H1 (cell line): Measurements from ENCODE around the gene COL26A1. TPM values are rescaled to one million over a fixed set of nuclear protein-coding genes. Genes with fewer than 3 reads are reported as not detected.

Source experiments
- CTCF ChIA-PET: fragments of 300-600 bp; sonication (Branson Sonifier 250); formaldehyde crosslinking; loops from one replicate; lab custom pipeline; 2021; ENCODE audit not compliant: partially characterized antibody; lab: Charles Lee
- POLR2A ChIA-PET: fragments of 300-600 bp; sonication (Branson Sonifier 250); formaldehyde crosslinking; loops from one replicate; lab custom pipeline; 2021; ENCODE audit warnings: inconsistent platforms; ENCODE audit not compliant: partially characterized antibody; lab: Charles Lee
- DNase-seq, 2 experiments: peaks; one replicate each; pipeline versions ENCODE4 v3.0.0 to v3.0.0-alpha.2; 2010 to 2022; ENCODE audit warnings: low spot score in 2 of 2, low read depth in 1 of 2, mixed read lengths in 1 of 2
- FAIRE-seq: peaks from 2 replicates; lab custom pipeline; 2011; peaks lifted over from hg19 to GRCh38; lab: Jason Lieb, UNC
- H2AFZ ChIP-seq: 2 replicates; pipeline ENCODE4 v1.8.1; 2012; ENCODE audit warnings: low read length, inconsistent platforms
- H2AK5ac ChIP-seq: 2 replicates; pipeline ENCODE4 v1.6.1; 2013; ENCODE audit warnings: low read depth, low read length
- H2BK120ac ChIP-seq: replicated peaks from 2 replicates; pipeline ENCODE3; 2013; ENCODE audit warnings: low read depth, low read length, inconsistent platforms
- H2BK12ac ChIP-seq: 2 replicates; pipeline ENCODE4 v1.6.1; 2013; ENCODE audit warnings: low read depth, low read length
- H2BK15ac ChIP-seq: 2 replicates; pipeline ENCODE4 v1.6.1; 2013; ENCODE audit warnings: low read length
- H2BK20ac ChIP-seq: 2 replicates; pipeline ENCODE4 v1.6.1; 2013; ENCODE audit warnings: low read length
- H2BK5ac ChIP-seq: 2 replicates; pipeline ENCODE4 v1.6.1; 2013; ENCODE audit warnings: low read depth, low read length
- H3K14ac ChIP-seq: 2 replicates; pipeline ENCODE4 v1.6.1; 2013; ENCODE audit warnings: inconsistent platforms; ENCODE audit not compliant: insufficient read length
- H3K18ac ChIP-seq: 2 replicates; pipeline ENCODE4 v1.6.1; 2013; ENCODE audit warnings: low read length; ENCODE audit errors: extremely low read depth
- H3K23ac ChIP-seq: 2 replicates; pipeline ENCODE4 v1.6.1; 2013; ENCODE audit warnings: inconsistent platforms; ENCODE audit not compliant: insufficient read length
- H3K23me2 ChIP-seq: 2 replicates; pipeline ENCODE4 v1.6.1; 2013; ENCODE audit warnings: low read depth, low read length
- H3K27ac ChIP-seq: 2 replicates; pipeline ENCODE4 v1.6.1; 2011; ENCODE audit warnings: low read depth, low read length, inconsistent platforms
- H3K27me3 ChIP-seq, 4 experiments: replicated peaks in 1 of 4; 1 replicate in 1 of 4; 2 replicates in 3 of 4; pipeline versions ENCODE4 v1.6.1 to v1.8.1; 2011 to 2013; ENCODE audit warnings: low read length in 3 of 4, mild to moderate bottlenecking in 3 of 4, inconsistent platforms in 2 of 4, mixed read lengths in 2 of 4, moderate library complexity in 1 of 4; ENCODE audit not compliant: control insufficient read depth in 3 of 4, insufficient read depth in 3 of 4; ENCODE audit errors: extremely low read depth in 1 of 4
- H3K36me3 ChIP-seq, 4 experiments: 2 replicates each; pipeline versions ENCODE4 v1.6.1 to v1.8.1; 2011 to 2013; ENCODE audit warnings: mild to moderate bottlenecking in 4 of 4, low read length in 3 of 4, moderate library complexity in 2 of 4, control low read depth in 1 of 4, inconsistent platforms in 1 of 4; ENCODE audit not compliant: insufficient read depth in 4 of 4, control insufficient read depth in 2 of 4
- H3K4ac ChIP-seq: replicated peaks from 2 replicates; pipeline ENCODE3; 2013; ENCODE audit warnings: low read length, low read depth, mixed read lengths, inconsistent platforms; ENCODE audit not compliant: insufficient read length
- H3K4me1 ChIP-seq, 4 experiments: replicated peaks in 1 of 4; 1 replicate in 1 of 4; 2 replicates in 3 of 4; pipeline versions ENCODE4 v1.6.1 to v1.8.1; 2011 to 2013; ENCODE audit warnings: low read length in 3 of 4, inconsistent platforms in 2 of 4, mixed read lengths in 1 of 4; ENCODE audit not compliant: insufficient read depth in 4 of 4, control insufficient read depth in 3 of 4
- H3K4me2 ChIP-seq, 2 experiments: 2 replicates each; pipeline versions ENCODE4 v1.6.1 to v1.8.1; 2011 to 2013; ENCODE audit warnings: low read depth in 2 of 2, low read length in 2 of 2, control low read depth in 1 of 2, inconsistent platforms in 1 of 2, mild to moderate bottlenecking in 1 of 2; ENCODE audit not compliant: insufficient read depth in 1 of 2
- H3K4me3 ChIP-seq, 4 experiments: fragments of 200-600, 300-600 bp in 1 of 4; sonication (generic), shearing (Covaris generic), sonication (Bioruptor Twin) in 1 of 4; 2 replicates each; pipeline versions ENCODE4 v1.5.1 to v1.8.1; 2011 to 2016; ENCODE audit warnings: low read length in 4 of 4, low read depth in 3 of 4, control low read depth in 2 of 4, inconsistent platforms in 2 of 4, mild to moderate bottlenecking in 2 of 4, mixed read lengths in 1 of 4, moderate library complexity in 1 of 4; ENCODE audit not compliant: insufficient read depth in 2 of 4; ENCODE audit errors: extremely low read depth in 1 of 4
- H3K56ac ChIP-seq: replicated peaks from 2 replicates; pipeline ENCODE3; 2013; ENCODE audit warnings: low read depth, mild to moderate bottlenecking, mixed read lengths, low read length, inconsistent platforms; ENCODE audit not compliant: insufficient read length
- H3K79me1 ChIP-seq: 2 replicates; pipeline ENCODE4 v1.6.1; 2013; ENCODE audit warnings: low read depth, low read length, control low read depth
- H3K79me2 ChIP-seq, 2 experiments: 2 replicates each; pipeline versions ENCODE4 v1.6.1 to v1.8.1; 2012 to 2013; ENCODE audit warnings: low read length in 2 of 2, mild to moderate bottlenecking in 2 of 2, inconsistent platforms in 1 of 2; ENCODE audit not compliant: insufficient read depth in 2 of 2, control insufficient read depth in 1 of 2
- H3K9ac ChIP-seq, 4 experiments: replicated peaks in 1 of 4; 1 replicate in 1 of 4; 2 replicates in 3 of 4; pipeline versions ENCODE4 v1.6.1 to v1.8.1; 2011 to 2013; ENCODE audit warnings: low read depth in 3 of 4, low read length in 3 of 4, control low read depth in 2 of 4, mild to moderate bottlenecking in 2 of 4, moderate library complexity in 2 of 4, inconsistent platforms in 1 of 4; ENCODE audit errors: extremely low read depth in 1 of 4
- H3K9me3 ChIP-seq, 2 experiments: 2 replicates each; pipeline versions ENCODE4 v1.6.1 to v1.8.1; 2012 to 2013; ENCODE audit warnings: mild to moderate bottlenecking in 2 of 2, moderate library complexity in 2 of 2, control low read depth in 1 of 2, inconsistent platforms in 1 of 2, low read depth in 1 of 2, low read length in 1 of 2, mixed read lengths in 1 of 2; ENCODE audit not compliant: insufficient read depth in 2 of 2
- H4K20me1 ChIP-seq, 2 experiments: replicated peaks in 1 of 2; 2 replicates each; pipeline versions ENCODE3 to v1.8.1; 2011 to 2013; ENCODE audit warnings: inconsistent platforms in 2 of 2, low read length in 2 of 2, mild to moderate bottlenecking in 1 of 2; ENCODE audit not compliant: insufficient read depth in 2 of 2, control insufficient read depth in 1 of 2
- H4K5ac ChIP-seq: 2 replicates; pipeline ENCODE4 v1.6.1; 2013; ENCODE audit warnings: low read length, low read depth, mixed read lengths, inconsistent platforms; ENCODE audit not compliant: insufficient read length
- H4K8ac ChIP-seq: 2 replicates; pipeline ENCODE4 v1.8.0; 2013; ENCODE audit warnings: mild to moderate bottlenecking, moderate library complexity, low read length, inconsistent platforms; ENCODE audit not compliant: insufficient read depth; ENCODE audit errors: extremely low read depth
- H4K91ac ChIP-seq: replicated peaks from 2 replicates; pipeline ENCODE3; 2013; ENCODE audit warnings: low read length, mixed read lengths, inconsistent platforms; ENCODE audit not compliant: insufficient read length
- CHD1 ChIP-seq: IDR thresholded peaks from 2 replicates; pipeline ENCODE4 v1.6.1; 2012; ENCODE audit warnings: low read depth, low read length, improper control_type of control experiment
- FOSL1 ChIP-seq: IDR thresholded peaks from 2 replicates; pipeline ENCODE4 v1.6.1; 2011; ENCODE audit warnings: mild to moderate bottlenecking, low read depth, low read length, moderate library complexity; ENCODE audit not compliant: insufficient read depth
- GTF2F1 ChIP-seq: IDR thresholded peaks from 2 replicates; pipeline ENCODE4 v1.6.1; 2012; ENCODE audit warnings: low read depth, low read length, improper control_type of control experiment, borderline replicate concordance
- PHF8 ChIP-seq: fragments of 200-600 bp; sonication (generic); conservative IDR thresholded peaks from 2 replicates; pipeline ENCODE4 v1.7.1; 2012; ENCODE audit warnings: low read depth, mild to moderate bottlenecking, inconsistent platforms, low read length, moderate library complexity
- RAD21 ChIP-seq, 2 experiments: IDR thresholded peaks in 1 of 2; conservative IDR thresholded peaks in 1 of 2; 2 replicates each; pipeline ENCODE4 v1.6.1; 2011; ENCODE audit warnings: low read depth in 2 of 2, low read length in 2 of 2, improper control_type of control experiment in 1 of 2, inconsistent platforms in 1 of 2, mild to moderate bottlenecking in 1 of 2, moderate library complexity in 1 of 2
- SIX5 ChIP-seq: IDR thresholded peaks from 2 replicates; pipeline ENCODE4 v1.6.1; 2011; ENCODE audit warnings: mild to moderate bottlenecking, low read depth, low read length
- SP1 ChIP-seq: IDR thresholded peaks from 2 replicates; pipeline ENCODE4 v1.6.1; 2011; ENCODE audit warnings: low read depth, low read length
- SP2 ChIP-seq: IDR thresholded peaks from 2 replicates; pipeline ENCODE4 v1.6.1; 2012; ENCODE audit warnings: mild to moderate bottlenecking, low read length, inconsistent platforms
- SP4 ChIP-seq: IDR thresholded peaks from 2 replicates; pipeline ENCODE4 v1.6.1; 2012; ENCODE audit warnings: low read length, inconsistent platforms
- TAF1 ChIP-seq: IDR thresholded peaks from 2 replicates; pipeline ENCODE4 v1.6.1; 2011; ENCODE audit warnings: mild to moderate bottlenecking, low read depth, low read length
- TAF7 ChIP-seq: optimal IDR thresholded peaks from 2 replicates; pipeline ENCODE3; 2011; ENCODE audit warnings: low read depth, mild to moderate bottlenecking, inconsistent platforms, low read length, moderate library complexity, borderline replicate concordance
- WGBS, 2 experiments: shearing (Covaris generic) in 1 of 2; methylation state at CpG; one replicate each; pipeline versions ENCODE4 v1.1.6 to v1.1.7; 2013 to 2015; ENCODE audit warnings: low lambda C conversion rate in 2 of 2, mixed read lengths in 2 of 2, inconsistent platforms in 1 of 2, low coverage in 1 of 2, missing lambda C conversion rate in 1 of 2; ENCODE audit not compliant: insufficient replicate concordance in 2 of 2, insufficient coverage in 1 of 2, insufficient read length in 1 of 2; ENCODE audit errors: extremely low coverage in 1 of 2, missing lambda C conversion rate in 1 of 2; 5-methylcytosine and 5-hydroxymethylcytosine counted together
- polyA plus RNA-seq, 7 experiments: library from polyadenylated mRNA; depleted of rRNA in 3 of 7; stranded (reverse) in 5 of 7; unstranded in 2 of 7; fragments of >200 nt in 5 of 7; fragments of 200-250 nt in 2 of 7; gene quantifications; 1 replicate in 5 of 7; 2 replicates in 1 of 7; 4 replicates in 1 of 7; pipeline versions ENCODE4 v1.2.1 to v1.2.3, GENCODE V29; 2011 to 2013; ENCODE audit warnings: missing spikeins in 2 of 7, mixed read lengths in 2 of 7
- total RNA-seq: library from RNA; stranded (reverse); fragmentation: NEBNext Ultra II Directional; extraction: Animal tissue kit (Norgen Biotek cat#: 25700); gene quantifications from 2 replicates; pipeline ENCODE4 v1.2.1, GENCODE V29; 2021
- TF ChIP-seq, protein P1 (sequence below): IDR thresholded peaks from 2 replicates; pipeline ENCODE4 v1.6.1; 2012; ENCODE audit warnings: low read length, inconsistent platforms

The COL26A1 gene
- total and polyA plus RNA-seq, 2 of the 8 experiments (the other 6 are each of a cell fraction or from before 2014, with no cell fraction given), result 51.1 to 68.8 TPM

GRCh38 chr7:101537205-101537604 lies 174.5 kb downstream of the COL26A1 start:
- Histone ChIP-seq H4K91ac (no peak overlapping the region), H3K79me1 (0 out of 2 replicates have a peak, but pooled peaks cover 4% of the 10 kb centered on the region), H3K36me3 (no peaks in the 10 kb centered on the region), H4K5ac (no peak overlapping the region), H2BK120ac (no peak overlapping the region), H2AFZ (no peak overlapping the region), H3K18ac (no peak overlapping the region), H3K4me2 (no peak overlapping the region), H3K79me2 (no peaks in the 10 kb centered on the region), H3K4ac (no peak overlapping the region), H3K23me2 (no peaks in the 10 kb centered on the region; the same call in 1 of the 2 replicates), H3K27me3 (no peaks in the 10 kb centered on the region), H2BK15ac (no peak overlapping the region), H3K9me3 (no peaks in the 10 kb centered on the region), H2AK5ac (no peak overlapping the region; the same call in 1 of the 2 replicates), H3K27ac (no peak overlapping the region), H4K20me1 (peaks cover 0 to 5% of the 10 kb centered on the region in 2 experiments), H3K4me3 (no peak overlapping the region), H3K56ac (no peak overlapping the region), H3K14ac (no peak overlapping the region), H3K9ac (no peak overlapping the region), H2BK20ac (no peak overlapping the region), H2BK5ac (no peak overlapping the region), H3K4me1 (no peaks in the 10 kb centered on the region; a peak in 2 of 7 replicates), H3K23ac (no peak overlapping the region), H4K8ac (no peak overlapping the region), H2BK12ac (no peak overlapping the region)
- FAIRE-seq (no peak), DNase-seq (no peak)
- CTCF ChIA-PET, result interaction anchor here (0.7 to 1.9 kb wide), 6 partner anchors 9 to 165 kb away, joined by 3 to 10 read pairs (median 4); no protein-coding TSS in a partner anchor
- TF ChIP-seq RAD21 (IDR thresholded peaks at IDR 0.05 in 1 of 2, conservative IDR thresholded peaks at IDR 0.05 in 1 of 2; ENCODE audit: low read depth in 2 of 2, low read length in 2 of 2) (no peak), FOSL1 (no peak), TAF1 (no peak), SP2 (no peak), SP1 (no peak), PHF8 (no peak), SIX5 (no peak), SP4 (no peak), TAF7 (no peak), CHD1 (no peak), GTF2F1 (no peak)
- TF ChIP-seq, protein P1, sequence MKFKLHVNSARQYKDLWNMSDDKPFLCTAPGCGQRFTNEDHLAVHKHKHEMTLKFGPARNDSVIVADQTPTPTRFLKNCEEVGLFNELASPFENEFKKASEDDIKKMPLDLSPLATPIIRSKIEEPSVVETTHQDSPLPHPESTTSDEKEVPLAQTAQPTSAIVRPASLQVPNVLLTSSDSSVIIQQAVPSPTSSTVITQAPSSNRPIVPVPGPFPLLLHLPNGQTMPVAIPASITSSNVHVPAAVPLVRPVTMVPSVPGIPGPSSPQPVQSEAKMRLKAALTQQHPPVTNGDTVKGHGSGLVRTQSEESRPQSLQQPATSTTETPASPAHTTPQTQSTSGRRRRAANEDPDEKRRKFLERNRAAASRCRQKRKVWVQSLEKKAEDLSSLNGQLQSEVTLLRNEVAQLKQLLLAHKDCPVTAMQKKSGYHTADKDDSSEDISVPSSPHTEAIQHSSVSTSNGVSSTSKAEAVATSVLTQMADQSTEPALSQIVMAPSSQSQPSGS, result no peak
- POLR2A ChIA-PET, result interaction anchor here (0.5 to 1.6 kb wide), 3 partner anchors 24 to 242 kb away, joined by 3 to 5 read pairs (median 4); no protein-coding TSS in a partner anchor
- 97% methylated on average over 8 of the region's 8 CpGs; no CpG with 5 or more reads in 1 of the 2 experiments for WGBS, 2 experiments
